HG02970 (cell line): ENCODE measurements around the gene DRICH1.
"Not testable (repeated sequence)": the region's sequence is repeated elsewhere in the genome, so short reads cannot be mapped to it uniquely, and the experiment has no call there.

Experiments
- ATAC-seq: cut with Tn5 transposase; IDR thresholded peaks from one replicate; pipeline ENCODE4 v1.9.1; 2021; ENCODE audit warnings: mild to moderate bottlenecking, moderate library complexity, moderate number of reproducible peaks; ENCODE audit not compliant: unreplicated experiment, low FRiP score

DRICH1 gene

DNA sequence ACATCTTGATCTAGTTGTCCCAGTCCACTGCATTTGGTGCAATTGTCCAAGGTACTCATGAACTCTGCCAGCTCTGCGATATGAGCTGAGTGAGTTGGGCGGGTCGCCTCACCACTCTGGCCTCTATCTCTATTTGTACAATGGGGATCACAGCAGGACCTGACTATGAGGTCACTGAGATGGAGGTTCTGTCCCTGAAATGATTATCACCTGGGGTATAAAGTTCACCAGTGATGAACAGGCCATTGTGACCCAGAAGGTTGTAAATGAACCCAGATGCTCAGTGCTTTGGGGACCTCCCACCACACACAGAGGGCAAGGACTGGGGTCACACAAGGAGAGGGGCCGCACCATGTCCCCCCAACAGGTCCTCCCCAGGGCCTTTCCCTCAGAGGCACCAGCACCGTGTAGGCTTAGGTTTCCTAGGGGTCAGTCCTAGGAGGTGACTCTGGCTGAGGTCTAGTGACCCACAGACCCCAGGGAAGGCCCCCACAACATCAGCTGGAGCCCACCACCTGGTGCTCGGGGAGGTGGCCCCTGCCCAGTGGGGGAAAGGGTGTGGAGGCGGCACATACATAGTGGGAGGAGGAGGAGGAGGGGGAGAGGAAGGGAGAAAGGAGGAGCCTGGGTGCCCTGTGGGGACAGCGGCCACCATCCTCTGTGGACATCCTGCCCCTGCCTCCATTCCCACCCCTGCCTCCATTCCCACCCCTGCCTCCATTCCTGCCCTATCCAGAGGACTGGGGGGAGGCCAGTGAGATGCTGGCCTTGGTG is 27.0 kb downstream of the DRICH1 start:
- no peak for ATAC-seq

DNA sequence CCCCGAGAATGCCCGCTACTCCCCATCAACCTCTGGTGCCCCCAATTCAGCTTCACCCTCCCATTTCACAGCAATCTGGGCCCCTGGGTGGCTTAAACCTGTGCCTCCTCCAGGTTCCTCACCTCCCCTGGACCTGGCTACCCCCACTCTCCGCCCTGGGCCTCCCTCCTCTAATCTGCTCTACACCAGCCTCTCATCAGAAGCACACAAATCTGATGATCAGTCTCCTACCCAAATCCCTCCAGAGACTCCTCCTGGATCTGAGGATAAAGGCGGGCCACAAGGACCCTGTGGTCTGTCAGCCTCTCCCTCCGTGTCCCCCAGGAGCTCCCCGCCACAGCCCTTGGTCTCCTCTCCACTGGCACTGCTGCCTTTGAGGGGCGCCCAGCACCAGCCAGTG is 28.9 kb downstream of the DRICH1 start:
- no peak for ATAC-seq

DNA sequence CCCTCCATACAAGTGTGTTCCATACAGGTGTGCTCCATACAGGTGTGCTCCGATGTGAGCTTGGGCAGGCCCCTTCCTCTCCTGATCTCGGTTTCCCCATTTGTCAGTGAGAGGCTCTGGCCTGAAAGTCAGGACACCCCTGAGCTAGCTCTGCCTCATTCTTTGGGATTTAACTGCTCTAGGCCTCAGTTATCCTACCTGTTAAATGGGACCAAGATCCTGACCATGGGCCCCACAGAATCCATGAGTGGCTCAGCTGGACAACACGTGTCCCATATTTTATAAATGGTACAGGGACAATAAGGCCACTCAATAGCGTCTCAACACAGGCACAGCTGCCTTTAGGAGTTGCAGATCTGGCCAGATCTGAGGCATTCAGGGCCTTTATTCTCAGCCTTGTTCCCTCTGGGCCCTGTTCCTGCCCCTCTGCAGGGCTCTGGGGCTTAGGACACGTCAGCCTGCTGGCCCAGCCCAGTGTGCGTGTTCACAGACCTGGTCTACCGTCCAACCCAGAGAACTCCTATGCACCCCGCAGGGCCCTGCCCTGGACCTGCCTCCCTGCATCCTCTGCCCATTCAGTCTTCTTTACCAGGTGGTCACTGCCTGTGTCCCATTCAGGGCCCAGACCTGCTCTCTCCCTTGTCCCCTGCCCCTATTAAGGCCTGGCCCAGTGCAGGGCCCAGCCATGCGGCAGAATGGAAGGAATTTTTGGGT is 33.2 kb downstream of the DRICH1 start:
- ATAC-seq = no peak

DNA sequence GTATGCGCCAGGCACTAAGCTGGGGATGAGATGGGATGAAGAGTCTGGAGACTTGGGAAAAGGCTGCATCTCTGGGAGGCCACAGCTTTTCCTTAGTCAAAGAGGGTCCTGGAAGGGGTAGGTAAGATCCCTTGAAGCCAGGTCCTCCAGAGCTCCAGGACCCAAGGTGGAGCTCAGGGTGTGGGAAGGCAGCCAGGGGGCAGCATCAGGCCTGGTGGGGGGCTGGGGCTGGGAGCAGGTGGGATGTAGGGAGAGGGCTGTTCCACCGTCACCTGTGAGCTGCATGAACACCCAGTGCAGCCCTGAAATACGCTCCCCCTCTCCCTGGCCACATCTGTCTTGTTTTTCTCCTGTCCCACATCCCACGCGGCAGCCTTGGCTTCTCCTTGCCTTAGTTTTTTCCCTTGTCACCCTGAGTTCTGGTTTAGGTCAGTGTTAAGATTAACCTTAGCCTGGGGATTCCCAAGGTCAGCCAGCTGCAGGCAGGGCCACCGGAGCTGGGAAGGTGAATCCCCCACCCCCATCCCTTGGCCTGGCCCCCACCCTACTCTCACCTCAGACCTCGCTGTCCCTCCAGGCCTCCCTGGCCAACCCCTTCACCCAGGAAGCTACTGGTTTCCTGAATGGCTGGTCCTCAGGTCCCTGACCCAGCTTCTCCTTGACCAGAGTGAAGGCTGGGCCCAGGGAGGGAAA is 34.4 kb downstream of the DRICH1 start:
- not testable (repeated sequence) for ATAC-seq

DNA sequence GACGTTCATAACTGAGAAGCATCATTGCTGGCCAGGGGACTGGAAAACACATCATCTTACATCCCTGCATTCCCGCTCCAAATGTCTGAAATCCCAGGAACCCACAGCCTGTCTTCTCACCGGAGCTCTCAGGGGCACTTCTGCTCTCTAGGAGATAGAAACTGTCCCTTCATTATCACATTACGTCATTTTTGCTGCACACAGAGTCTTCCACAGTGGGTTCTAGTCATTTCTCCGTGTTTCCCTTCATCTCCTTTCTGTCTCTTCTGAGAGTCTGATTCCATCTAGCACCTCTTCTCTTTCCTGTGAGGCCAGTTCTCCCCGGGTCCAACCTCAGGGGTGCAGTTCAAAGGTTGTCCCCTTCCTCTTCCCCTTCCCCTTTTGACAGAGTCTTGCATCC is 36.2 kb downstream of the DRICH1 start:
- ATAC-seq = not testable (repeated sequence)

DNA sequence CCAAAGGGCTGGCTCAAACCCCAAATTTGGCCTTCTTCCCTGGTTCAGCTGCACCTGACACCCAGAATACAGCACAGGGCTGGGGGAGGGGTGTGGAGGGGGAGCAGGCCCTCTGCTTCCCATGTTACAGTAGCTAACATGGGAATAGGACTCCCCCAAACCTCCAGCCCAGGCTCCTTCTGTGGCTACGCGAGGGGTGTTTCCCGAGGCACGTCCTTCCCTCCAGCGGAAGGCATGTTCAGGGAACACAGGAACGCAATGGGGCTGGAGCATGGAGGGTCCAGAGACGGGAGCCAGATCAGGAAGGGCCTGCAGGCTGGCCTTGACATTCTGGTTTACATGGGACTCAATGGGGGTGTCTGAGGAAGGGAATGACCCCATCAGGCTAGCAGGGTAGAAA is 40.3 kb downstream of the DRICH1 start:
- ATAC-seq = no peak

DNA sequence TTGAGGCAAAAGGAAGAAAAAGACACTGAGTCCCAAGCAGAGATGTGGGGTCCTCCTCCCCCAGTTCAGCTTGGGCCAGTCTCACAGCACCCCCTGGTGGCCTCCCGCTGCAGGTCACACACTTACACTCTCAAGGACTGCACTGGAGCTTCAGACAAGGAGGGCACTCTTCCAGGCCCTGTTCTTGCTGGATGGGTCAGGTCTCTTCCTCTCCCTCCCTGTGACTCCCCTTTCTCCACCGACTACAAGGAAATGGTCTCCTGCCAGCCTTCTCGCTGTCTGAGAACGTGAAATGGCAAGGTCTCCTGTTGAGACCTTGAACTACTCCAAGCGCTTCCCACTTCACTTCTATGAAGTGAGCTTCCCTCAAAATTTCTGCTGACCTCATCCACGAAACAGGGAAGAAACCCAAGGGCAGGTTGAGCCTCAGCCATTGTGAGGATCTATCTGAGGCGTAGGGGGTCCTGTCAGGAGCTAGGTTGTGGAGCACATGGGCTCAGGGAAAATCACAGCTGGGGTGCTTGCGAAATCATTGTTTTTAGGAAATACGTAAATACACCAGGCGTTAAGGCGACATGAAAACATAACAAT is 40.8 kb downstream of the DRICH1 start:
- ATAC-seq = no peak

DNA sequence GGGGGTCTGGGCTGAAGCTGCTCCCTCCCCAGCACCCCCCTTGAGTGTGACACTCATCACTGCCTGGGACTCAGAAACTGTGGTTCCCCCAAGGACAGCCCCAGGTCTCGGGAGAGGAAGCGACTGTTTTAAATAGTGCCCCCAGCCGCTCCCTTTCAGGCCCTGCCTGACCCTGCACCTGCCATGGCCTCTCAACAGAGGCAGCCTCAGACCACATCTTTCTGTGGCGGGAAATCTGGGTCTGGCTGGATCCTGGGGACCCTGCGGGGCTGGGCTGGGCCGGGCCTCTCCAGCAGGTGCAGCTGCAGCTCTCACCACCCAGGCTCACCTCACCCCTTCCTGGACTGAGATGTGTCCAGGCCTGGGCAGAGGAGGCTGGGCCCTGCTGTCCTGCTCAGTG is 48.3 kb downstream of the DRICH1 start:
- ATAC-seq = no peak

DNA sequence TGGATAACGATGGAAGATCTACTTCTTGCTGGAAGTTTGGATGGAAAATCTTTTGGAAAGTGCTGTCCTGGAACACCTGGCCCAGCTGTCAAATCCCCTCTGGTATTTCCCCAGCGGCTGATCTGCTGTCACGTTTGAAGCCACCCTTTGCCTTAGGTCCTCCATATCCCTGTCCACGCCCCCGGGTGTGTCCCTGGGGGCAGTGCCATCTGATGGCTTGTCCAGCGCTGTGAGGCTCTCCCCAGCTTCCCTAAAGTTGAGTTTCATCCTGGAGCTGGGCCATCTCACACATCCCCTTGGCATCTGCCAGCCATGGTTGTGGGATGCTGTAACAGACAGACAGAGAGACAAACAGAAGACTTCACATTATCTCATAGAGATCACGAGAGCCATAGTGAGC is 49.0 kb downstream of the DRICH1 start:
- ATAC-seq = no peak

DNA sequence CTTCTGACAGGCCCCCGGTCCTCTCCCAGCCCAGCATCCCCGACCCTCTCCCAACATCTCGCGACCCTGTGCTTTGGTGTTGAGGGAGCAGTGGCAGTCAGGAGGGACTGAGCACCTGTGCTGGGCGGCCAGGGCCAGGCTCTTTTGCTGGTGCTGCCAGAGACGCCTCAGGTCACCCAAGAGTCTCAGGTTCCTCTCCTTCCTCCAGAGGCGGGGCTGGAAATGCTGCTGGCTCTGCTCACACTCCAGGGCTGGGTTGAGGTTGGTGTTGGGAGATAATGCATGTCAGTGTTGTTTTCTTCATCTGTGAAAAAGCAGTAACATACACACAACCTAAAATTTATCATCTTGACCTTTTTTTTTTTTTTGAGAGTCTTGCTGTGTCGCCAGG is 50.9 kb downstream of the DRICH1 start:
- ATAC-seq = no peak

DNA sequence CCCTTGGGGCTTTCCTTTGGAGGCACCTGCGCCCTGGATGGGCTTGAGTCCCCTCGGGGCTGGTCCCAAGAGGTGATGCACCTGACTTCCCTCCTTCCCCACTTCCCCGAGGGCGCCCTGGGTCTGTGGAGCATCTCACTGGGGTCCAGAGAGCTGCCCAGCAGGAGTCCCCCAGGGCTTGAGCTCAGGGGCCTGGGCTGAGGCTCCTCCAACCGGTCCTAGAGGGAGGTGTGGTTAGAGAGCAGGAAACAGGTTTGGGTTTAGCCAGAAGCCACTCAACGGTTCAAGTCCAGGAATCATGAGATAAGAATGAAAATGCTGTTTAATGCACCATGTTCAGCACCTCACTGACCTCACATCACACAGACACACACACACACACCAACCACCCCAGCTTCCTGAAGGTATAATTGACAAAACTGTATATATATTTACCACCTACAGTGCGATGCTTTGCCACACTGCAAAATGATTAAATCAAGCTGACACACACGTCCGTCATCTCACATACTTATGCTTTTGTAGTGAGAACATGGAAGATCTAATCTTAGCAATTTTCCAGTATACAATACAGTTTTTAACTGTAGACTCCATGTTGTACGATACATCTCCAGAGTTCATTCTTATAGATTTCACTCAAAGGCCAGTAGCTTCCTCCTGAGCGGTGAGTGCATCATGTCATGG is 51.4 kb downstream of the DRICH1 start:
- ATAC-seq = no peak

DNA sequence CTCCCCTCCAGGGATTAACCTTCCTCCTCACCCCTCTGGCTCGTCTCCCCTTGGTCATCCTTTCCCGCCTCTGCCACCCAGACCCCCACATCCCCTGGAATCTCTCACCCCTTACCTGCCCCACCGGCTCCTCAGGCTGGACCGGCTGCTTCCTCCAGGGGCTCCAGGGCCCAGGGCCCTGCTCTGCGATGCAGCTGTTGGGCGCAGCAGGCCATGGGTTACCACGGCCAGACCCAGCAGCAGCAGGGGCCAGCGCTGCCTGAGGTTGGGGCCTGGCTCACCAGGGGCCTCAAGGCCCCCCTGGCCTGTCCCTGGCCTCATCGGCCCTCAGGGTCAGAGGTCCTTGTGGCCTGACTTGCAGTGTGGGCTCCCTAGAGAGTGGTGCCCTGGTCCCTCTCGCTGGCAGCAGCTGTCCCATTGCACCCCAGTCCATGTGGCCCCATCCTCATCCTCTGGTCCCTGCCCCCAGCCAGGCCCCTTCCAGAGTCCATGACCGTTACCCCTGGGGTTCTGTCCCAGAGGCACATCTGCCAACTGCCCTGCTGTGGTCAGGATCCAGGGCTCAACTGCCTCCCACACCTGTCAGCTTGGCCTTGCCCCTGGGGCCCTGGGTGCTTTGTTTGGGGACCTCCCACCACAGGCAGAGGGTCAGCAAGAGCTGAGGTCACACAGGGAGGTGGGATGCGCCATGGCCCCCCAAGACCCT is 52.1 kb downstream of the DRICH1 start, which contains the start of gene IGLL1:
Gene IGLL1, minus strand, starts transcription at position 421 of the 706 bp plus-strand sequence. Its CDS starts 100 bp downstream, at position 321.
- no peak for ATAC-seq

DNA sequence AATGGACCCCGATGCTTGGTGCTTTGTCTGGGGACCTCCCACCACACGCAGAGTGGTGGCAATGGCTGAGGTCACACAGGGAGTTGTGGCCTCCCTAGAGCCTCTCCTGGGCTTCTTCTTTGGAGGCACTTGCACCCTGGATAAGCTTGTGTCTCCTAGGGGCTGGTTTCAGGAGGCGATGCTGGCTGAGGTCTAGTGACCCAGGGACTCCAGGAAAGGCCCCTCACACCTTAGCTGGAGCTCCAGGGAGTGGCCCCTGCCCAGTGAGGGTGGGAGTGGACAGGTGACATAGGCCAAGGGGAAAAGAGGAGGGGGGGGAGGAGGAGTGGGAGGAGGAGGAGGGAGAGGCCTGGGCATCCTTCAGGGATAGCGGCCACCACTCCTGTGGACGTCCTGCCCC is 52.8 kb downstream of the DRICH1 start:
- ATAC-seq = no peak

DNA sequence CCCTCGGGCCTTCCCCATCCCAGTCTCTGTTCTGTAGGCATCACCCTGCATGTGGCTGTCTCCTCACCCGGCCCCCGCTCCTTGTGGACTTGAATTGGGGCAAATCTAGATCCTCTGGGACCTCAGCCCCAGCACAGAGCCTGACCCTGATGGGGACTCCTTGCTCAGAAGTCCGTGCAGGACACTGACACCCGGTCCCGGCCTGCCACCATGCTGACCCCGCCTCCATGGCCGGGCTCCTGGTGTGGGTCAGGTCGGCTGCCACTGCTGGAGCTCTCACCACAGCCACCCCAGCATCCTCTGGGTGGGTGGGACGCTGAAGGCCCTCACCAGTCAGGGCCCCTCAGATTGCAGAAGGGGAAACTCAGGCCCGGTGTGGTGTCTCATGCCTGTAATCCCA is 53.8 kb downstream of the DRICH1 start:
- ATAC-seq = no peak

DNA sequence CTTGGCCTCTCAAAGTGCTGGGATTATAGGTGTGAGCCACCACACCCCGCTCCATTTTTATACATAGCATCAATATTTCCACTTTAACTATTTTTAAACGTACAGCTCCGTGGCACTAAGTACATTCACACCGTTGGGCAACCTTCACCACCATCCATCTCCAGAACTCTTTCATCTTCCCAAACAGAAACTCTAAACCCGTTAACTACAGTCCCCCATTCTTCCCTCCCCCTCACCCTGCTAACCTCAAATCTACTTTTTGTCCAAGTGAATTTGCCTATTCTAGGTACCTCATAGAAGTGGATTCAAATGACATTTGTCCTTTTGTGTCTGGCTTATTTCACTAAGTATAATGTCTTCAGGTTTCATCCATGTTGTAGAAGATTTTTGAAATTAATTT is 55.4 kb downstream of the DRICH1 start:
- ATAC-seq = no peak

DNA sequence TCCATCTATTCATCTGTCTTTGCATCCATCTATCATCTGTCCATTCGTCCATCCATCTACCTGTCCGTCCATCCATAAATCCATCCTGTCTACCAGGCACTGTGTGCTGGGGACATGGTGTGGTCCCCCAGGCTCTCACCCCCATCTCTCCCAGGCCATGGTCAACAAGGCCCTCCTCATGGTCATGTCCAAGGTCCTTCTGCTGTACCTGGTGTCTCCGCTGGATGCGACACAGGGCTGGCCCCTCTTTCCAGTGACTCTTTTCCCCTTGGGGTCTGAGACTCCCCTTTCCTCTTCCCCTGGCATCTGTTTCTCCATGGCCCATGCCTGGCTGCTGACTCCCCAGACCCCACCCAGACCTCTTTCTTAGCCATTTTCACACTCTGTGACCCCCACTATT is 56.5 kb downstream of the DRICH1 start:
- ATAC-seq = no peak

DNA sequence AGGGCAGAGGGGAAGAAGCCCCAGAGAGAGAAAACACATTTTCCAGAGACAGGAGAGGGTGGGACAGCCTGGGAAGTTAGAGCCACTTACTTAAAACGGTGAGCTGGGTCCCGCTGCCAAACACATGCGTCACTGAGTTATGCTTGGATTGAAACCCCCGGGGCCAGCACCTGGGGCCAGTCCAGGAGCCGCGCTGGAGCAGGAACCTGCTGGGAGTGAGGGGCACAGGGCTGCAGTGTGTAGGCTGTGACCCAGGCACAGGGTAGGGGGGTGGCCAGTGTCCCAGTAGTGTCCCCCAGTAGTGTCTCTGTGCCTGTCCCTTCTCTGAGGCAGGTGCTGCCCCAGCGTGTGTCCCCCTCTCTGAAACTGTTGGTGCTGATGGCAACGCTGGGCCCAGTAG is 57.2 kb downstream of the DRICH1 start:
- no peak for ATAC-seq

DNA sequence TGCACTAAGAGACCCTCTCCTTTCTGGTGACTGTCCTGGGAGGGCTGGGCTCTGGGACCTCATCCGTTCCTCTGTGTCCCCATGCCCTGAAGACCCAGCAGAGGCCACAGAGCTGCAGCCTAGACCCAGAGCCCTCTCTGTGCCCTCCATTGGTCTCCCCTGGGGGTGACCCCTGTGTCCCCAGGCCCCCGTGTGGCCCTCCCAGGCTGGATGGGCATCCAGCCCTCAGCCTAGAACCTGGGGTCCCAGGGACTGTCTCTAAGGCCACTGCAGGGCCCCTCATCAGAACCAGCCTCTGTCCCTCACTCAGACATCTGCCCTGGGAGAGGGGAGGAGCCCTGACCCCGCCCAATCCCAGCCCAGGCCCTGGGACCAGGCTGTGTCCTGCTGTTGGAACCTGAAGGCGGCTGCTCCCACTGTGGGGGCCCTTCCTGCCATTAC is 57.7 kb downstream of the DRICH1 start:
- ATAC-seq = no peak

DNA sequence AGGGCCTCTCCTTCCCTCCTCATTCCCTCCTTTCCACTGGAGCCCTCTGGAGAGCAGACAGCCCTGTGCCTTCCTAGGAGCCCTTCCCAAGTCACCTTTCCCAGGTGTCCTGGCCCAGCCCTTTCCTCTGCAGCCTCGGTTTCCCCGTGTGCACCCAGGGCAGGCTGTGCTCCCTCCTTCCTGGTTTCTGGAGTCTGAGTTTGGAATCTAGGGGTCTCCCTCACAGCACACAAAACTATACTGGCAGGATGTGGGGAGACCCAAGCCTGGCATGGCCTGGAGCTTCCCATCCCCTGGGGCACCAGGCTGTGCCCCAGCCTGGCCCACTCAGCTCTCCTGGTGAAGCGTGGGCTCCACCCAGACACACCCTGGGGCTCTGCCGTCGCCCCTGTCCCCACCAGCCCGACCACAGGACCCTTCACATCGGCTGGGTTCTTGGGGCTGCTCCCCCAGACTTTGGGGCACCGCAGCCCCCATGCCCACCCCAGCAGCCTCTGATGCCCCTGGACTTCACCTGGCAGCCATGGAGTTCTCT is 58.4 kb downstream of the DRICH1 start:
- ATAC-seq = not testable (repeated sequence)
